Head of caudate nucleus (tissue), 42 donors: ENCODE results near the gene ARMS2.

ENCODE experiments used
- DNase-seq, 42 donors: peaks; one replicate each; pipeline versions ENCODE4 v3.0.0 to v3.0.0-alpha.2; 2020 to 2021; ENCODE audit warnings: mixed read lengths in 7 of 42
- intact Hi-C: fragments of 100-400 bp; cut with DNase I; formaldehyde crosslinking; loops from one replicate; pipeline ENCODE4 v1.15.0; 2022

The ARMS2 gene

GRCh38 chr10:122446668-122447423, 7.6 kb upstream of the ARMS2 start:
- DNase-seq: peak in 1 of 42 donors; percentile 52

DNA sequence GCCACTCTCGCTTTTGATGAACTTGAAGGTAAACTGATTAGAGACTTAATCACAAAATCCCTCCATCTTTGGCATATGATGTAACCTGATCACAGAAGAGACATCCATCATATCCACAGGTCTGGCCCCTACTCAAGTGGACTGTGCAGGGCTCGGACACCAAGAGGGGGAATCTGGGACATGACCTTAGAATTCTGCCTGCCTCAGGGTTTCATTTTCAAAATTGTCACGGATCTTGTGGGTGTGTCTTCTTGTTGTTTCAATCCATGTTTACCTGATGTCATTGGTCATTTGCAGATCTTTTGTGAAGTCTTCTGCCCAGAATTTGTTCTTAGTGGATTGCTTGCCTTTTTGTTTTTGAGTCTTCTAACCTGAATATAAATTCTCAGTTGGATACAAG, 5.9 kb upstream of the ARMS2 start:
- intact Hi-C loops: no loop called here

More at GRCh38 chr10:122446668-122447423, 7.6 kb upstream of the ARMS2 start:
- intact Hi-C loops: no loop called here

GRCh38 chr10:122449153-122449552, 5.3 kb upstream of the ARMS2 start:
- intact Hi-C loops: no loop called here
- peak in 1 of 42 donors; percentile 10 for DNase-seq

More for the DNA sequence above, 5.9 kb upstream of the ARMS2 start:
- DNase-seq: peak in 1 of 42 donors; percentile 17

DNA sequence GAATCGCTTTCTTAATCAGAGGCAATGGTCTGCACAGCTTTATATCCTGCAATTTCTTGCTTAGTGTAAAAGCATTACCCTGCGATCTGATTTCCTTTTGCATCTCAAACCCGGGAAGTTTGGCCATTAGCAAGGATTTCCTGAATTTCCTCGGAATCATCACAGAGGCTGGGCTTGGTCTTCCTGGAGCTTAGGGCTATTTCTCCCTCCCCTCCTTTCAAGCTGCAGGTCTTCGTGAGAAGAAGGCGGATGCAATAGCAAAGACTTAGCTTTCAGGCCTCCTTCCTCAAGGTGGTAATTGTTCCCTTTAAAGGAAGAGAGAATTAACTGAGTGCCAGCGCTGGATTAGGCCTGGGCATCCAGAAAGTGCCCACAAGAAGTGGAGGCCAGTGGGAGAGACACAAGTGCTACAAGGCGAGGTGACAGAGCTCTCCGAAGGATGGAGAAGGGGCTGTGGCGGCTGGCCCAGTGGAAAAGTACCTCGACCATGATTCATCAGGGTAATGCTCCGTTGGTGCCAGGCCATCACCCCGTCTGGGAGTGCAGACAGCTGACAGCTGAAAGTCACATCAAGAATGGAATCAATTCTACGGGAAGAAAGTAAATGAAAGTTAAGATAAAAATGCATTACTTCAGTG, 4.0 kb upstream of the ARMS2 start:
- intact Hi-C loops: no loop called here
- peak in 1 of 42 donors; percentile 61 for DNase-seq

DNA sequence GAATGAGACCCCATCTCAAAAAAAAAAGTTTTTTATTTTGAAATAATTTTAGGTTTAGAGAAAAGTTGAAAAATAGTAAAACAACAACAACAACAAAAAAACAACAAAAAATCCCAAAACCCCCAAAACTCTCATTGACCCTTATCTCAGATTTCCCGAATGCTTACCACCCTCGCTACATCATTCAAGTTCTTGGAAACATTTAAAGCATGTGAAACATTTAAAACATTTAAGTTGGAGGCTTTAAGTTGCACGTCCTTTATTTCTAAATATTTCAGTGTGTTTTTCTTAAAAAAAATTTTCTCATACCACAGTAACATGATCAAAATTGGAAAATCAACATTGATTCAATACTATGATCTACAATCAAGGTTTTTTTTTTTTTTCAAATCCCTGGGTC, 382 bp upstream of the ARMS2 start:
- intact Hi-C loops: no loop called here
- DNase-seq: no peak

DNA sequence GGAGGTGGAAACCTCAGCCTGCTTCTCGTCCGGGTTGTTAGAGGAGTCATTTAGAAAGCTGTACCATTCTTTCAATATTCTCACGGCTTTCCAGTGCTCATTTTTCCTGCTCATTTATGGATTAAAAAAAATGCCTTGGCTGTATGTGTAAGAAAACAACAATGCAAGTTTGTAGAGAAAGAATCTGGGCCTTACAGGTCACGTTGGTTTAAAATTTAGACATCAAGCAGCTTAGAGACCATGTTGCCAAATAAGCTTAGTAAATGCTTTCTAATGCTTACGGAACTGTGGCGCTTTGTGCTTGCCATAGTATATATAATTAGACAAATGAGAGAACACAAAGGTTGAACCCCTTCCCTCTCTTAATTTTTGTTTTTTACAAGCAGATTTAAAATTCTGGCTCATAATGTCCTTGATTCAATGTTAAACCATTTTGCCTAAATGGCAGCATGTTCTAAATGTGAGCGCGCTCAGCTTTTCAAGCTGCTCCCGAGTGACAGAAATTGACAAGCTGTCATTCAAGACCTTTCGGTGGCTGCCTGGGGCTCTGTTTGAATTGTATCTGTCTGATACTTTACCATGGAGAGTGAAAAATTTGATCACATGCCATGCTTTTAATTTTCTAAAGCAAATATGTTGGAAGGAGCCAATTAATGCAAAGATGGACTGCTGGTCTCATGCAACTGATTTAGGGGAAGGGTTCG, 1.1 kb downstream of the ARMS2 start:
- intact Hi-C loops: no loop called here
- peak in 1 of 42 donors; percentile 22 for DNase-seq

DNA sequence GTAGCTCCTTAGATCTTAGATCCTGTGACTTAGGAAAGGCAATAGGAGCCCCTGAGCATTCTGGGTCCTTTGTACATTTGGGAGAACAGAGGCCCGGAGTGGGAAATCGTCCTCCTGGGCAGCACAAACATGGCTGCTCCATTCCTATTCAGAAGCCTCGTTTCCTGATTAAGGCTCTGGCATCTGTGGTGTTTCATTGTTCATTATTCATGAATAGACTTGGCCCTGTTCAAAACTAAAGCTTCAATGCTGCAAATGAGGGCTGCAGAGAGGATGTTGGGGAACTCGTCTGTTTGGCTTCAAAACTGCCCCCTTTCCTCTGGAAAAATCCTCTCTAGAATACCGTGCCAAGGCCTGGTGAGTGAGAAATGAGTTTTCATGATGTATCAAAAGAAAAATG, 3.5 kb downstream of the ARMS2 start:
- intact Hi-C loops: no loop called here
- peak in 6 of 42 donors; percentile 11 to 80 (median 52) for DNase-seq

GRCh38 chr10:122458693-122459092, 4.2 kb downstream of the ARMS2 start:
- intact Hi-C loops: no loop called here
- peak in 17 of 42 donors; percentile 30 to 81 (median 59) for DNase-seq

DNA sequence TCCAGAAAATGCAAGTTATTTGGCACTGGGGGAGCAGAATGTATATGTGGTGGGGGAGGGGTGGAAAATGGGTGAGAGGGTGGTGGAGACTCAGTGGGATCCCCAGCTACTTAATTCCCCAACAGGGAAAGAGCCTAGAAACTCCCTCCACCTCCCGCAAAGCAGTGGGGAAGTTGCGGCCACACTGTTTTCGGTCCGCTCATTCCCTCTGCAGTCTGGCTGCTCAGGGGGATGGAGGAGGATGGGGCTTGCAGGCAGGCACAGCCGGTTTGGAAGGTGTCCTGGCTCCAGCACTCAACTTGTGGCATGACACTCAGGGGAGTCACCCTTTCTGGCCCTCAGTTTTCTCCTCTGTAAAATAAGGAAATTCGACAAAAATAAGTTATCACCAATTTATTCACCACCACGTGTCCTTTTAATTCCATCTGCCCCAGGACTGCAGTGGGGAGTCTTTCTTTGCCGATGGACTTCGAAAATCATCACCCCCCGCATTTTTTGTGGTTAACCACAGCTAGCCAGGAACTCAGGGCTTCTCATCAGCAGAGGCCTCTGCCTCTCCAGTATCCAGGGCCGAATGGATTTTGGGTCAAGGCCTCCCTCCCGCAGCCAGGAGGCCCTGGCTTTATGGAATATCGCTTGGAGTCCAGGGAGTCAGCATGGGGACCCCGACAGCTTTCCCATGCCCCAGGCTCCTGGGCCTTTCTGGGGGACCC, 5.3 kb downstream of the ARMS2 start:
- intact Hi-C loops: loop anchor here (5.0 kb wide), 1 partner anchor 43 kb away; no protein-coding TSS in a partner anchor
- peak in 1 of 42 donors; percentile 43 for DNase-seq

DNA sequence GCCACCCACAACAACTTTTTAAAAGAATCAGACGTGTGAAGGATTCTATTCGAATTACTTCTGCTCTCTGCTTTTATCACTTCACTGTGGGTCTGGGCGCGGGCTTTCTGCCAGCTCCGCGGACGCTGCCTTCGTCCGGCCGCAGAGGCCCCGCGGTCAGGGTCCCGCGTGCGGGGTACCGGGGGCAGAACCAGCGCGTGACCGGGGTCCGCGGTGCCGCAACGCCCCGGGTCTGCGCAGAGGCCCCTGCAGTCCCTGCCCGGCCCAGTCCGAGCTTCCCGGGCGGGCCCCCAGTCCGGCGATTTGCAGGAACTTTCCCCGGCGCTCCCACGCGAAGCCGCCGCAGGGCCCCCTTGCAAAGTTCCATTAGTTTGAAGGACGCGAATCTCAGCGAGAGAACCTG, 6.4 kb downstream of the ARMS2 start:
- intact Hi-C loops: loop anchor here (5.0 kb wide), 1 partner anchor 41 kb away; no protein-coding TSS in a partner anchor
- DNase-seq: peak in 4 of 42 donors; percentile 19 to 70 (median 52)

DNA sequence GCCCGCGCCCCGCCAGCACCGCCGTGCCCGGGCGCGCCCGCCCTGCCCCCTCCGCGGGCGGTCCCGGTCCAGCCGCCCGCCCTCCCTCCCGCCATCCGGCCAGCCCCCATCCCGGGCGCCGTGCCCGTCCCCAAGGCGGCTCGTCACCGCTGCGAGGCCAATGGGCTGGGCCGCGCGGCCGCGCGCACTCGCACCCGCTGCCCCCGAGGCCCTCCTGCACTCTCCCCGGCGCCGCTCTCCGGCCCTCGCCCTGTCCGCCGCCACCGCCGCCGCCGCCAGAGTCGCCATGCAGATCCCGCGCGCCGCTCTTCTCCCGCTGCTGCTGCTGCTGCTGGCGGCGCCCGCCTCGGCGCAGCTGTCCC, 6.9 kb downstream of the ARMS2 start, which contains the start of gene HTRA1:
HTRA1 (plus strand) TSS at position 187 of the 362 bp plus-strand sequence; CDS start at position 287, 100 bp downstream.
- peak; percentile 65 to 96 (median 89) for DNase-seq
- intact Hi-C loops: loop anchor here (5.0 kb wide), 1 partner anchor 41 kb away; no protein-coding TSS in a partner anchor

GRCh38 chr10:122461729-122462532, 7.5 kb downstream of the ARMS2 start:
- intact Hi-C loops: loop anchor here (5.0 kb wide), 1 partner anchor 40 kb away; no protein-coding TSS in a partner anchor
- peak in 6 of 42 donors; percentile 33 to 57 (median 44) for DNase-seq

DNA sequence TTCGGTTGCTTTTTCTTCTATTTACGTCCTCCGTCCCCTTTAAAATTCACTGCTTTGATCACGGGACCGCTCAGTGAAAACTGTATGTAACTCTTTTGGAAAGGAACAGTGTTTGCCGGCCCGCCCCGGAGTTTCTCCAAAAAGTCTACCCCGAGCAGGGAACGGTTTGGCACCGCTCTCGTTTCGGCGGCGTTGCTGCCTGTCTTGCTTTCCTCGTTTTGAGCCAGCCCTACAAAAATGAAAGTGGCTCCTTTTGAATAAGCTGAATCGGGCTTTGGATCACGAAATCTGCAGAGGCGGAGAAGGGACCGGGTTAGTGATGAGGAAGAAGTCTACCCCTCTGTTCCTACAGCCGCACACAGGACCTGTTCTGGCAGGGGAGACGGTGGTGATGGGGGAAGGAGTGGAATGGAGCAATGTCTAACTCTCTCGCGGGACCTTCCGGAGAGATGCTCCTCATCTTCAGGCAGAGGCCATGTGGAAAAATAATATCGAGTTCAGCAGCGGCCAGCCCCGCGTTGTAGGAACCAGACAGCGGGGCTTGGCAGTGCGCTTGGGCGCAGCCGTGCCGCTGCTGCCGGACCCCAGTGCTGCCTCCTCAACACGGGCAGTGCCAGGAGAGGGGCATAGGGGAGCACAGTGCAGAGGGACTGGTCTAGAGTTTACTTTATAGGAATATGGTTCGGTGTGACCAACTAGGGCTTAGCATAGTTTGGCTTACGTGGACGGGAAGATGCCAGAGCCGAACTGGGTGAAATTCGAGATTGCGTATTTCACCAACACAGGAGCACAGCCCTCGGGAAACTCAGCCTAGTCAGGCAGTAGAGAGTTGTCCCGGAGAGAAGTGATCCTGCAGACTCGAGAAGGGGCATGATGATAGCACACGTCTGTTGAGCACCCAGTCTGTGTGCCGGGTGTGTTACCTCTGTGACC, 8.3 kb downstream of the ARMS2 start:
- intact Hi-C loops: loop anchor here (5.0 kb wide), 1 partner anchor 40 kb away; no protein-coding TSS in a partner anchor
- peak in 15 of 42 donors; percentile 13 to 75 (median 55) for DNase-seq

- peak in 9 of 42 donors; percentile 27 to 72 (median 41) for DNase-seq
- intact Hi-C loops: loop anchor here (5.0 kb wide), 1 partner anchor 39 kb away; no protein-coding TSS in a partner anchor
Measured at GRCh38 chr10:122463466-122464249, 9.2 kb downstream of the ARMS2 start.

GRCh38 chr10:122464250-122464510, 9.7 kb downstream of the ARMS2 start:
- DNase-seq: no peak
- intact Hi-C loops: loop anchor here (5.0 kb wide), 1 partner anchor 38 kb away; no protein-coding TSS in a partner anchor

- DNase-seq: peak in 1 of 42 donors; percentile 66
- intact Hi-C loops: loop anchor here (5.0 kb wide), 1 partner anchor 38 kb away; no protein-coding TSS in a partner anchor
Measured at GRCh38 chr10:122464586-122464985, 10.1 kb downstream of the ARMS2 start.
